ENCODE results near the gene STRN3. TPM values are rescaled to one million over a fixed set of nuclear protein-coding genes. Genes with fewer than 3 reads are reported as not detected.

Gene STRN3
- total and polyA plus RNA-seq, 10 of the 15 experiments (the other 5 are each of a cell fraction or from before 2014, with no cell fraction given), result 7.8 to 27.9 (median 14.1) TPM

DNA sequence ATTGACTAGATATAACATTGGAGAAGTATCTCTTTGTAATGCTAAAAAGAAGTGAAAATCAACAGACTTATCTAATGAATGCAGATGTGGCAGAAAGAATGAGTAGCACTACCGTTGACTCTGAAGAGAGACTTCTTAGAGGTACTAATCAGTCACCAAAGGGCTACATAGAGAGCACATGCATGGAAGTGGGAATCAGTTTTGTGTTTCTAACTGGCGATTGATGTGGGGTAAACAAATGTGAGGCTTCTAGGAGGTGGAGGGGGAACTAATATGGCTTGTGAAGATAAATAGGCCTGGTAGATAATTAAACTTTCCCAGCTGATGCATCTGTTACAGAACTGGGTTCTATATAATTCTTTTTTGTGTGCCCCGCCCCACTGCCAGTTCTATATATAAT is 141.3 kb downstream of the STRN3 start:
- CTCF ChIA-PET, result no interaction called here
- DNase-seq (ENCODE audit: low read depth, low spot score), result no peak
- POLR2A ChIA-PET, result no interaction called here
- Histone ChIP-seq H3K9me3 (replicated peaks; ENCODE audit: control insufficient read depth, insufficient read depth, low read length) (no peaks in the 10 kb centered on the region), H4K20me1 (ENCODE audit: control insufficient read depth, insufficient read depth) (no peaks in the 10 kb centered on the region), H3K36me3 (ENCODE audit: control insufficient read depth in 2 of 2, insufficient read depth in 2 of 2, low read length in 1 of 2) (no peaks in the 10 kb centered on the region), H3K4me1 (ENCODE audit: control insufficient read depth, insufficient read depth, low read length) (no peaks in the 10 kb centered on the region), H3K9ac (ENCODE audit: control insufficient read depth, insufficient read depth, low read length) (no peak overlapping the region), H3K27me3 (replicated peaks in 1 of 2; ENCODE audit: control insufficient read depth in 2 of 2, insufficient read depth in 2 of 2, low read length in 1 of 2) (no peaks in the 10 kb centered on the region), H2AFZ (ENCODE audit: control insufficient read depth, low read depth, low read length) (no peak overlapping the region), H3K4me2 (ENCODE audit: control insufficient read depth, insufficient read depth) (no peak overlapping the region), H3K79me2 (ENCODE audit: control insufficient read depth, insufficient read depth, low read length) (no peaks in the 10 kb centered on the region), H3K27ac (ENCODE audit: control insufficient read depth, insufficient read depth) (no peak overlapping the region), H3K4me3 (no peak overlapping the region)
- in situ Hi-C loops (cut with MboI), result no loop called here
- intact Hi-C loops (cut with micrococcal nuclease; ENCODE audit: unreplicated experiment), result no loop called here
- FAIRE-seq, result no peak
- WGBS (ENCODE audit: insufficient coverage, insufficient replicate concordance, low lambda C conversion rate, missing lambda C conversion rate), result 96% methylated on average over 3 of the region's 3 CpGs
- TF ChIP-seq TBL1XR1 (IDR thresholded peaks at IDR 0.05; ENCODE audit: low read depth, low read length), result no peak
- no peak for TF ChIP-seq NFYA (IDR thresholded peaks at IDR 0.05; ENCODE audit: borderline replicate concordance, low read depth, low read length)
- TF ChIP-seq SREBF1 (IDR thresholded peaks at IDR 0.05; ENCODE audit: low read length), result no peak
- TF ChIP-seq SKIL (IDR thresholded peaks at IDR 0.05; ENCODE audit: low read depth, poor library complexity, severe bottlenecking), result no peak
- no peak for TF ChIP-seq RAD51 (IDR thresholded peaks at IDR 0.05)
- RAD21 ChIA-PET (ENCODE audit: unreplicated experiment), result no interaction called here
- no TSS peak for BruUV-seq (replicated peaks)
- ATAC-seq, result no peak
- SMC1A ChIA-PET (ENCODE audit: uncharacterized antibody, unreplicated experiment), result no interaction called here
